GM12864 (cell line): ENCODE results near the gene NMBR.

ENCODE experiments used
- DNase-seq: peaks from one replicate; pipeline ENCODE4 v3.0.0-alpha.2; 2011; ENCODE audit warnings: low read depth
- H3K4me3 ChIP-seq: 2 replicates; pipeline ENCODE4 v1.5.1; 2011; ENCODE audit warnings: mild to moderate bottlenecking, low read depth, low read length, control low read depth
- TF ChIP-seq, protein P1 (sequence below): IDR thresholded peaks from 2 replicates; pipeline ENCODE4 v1.5.1; 2011; ENCODE audit warnings: low read depth, mild to moderate bottlenecking, moderate library complexity, low read length, control low read depth, inconsistent platforms; ENCODE audit errors: missing control alignments

The NMBR gene

DNA sequence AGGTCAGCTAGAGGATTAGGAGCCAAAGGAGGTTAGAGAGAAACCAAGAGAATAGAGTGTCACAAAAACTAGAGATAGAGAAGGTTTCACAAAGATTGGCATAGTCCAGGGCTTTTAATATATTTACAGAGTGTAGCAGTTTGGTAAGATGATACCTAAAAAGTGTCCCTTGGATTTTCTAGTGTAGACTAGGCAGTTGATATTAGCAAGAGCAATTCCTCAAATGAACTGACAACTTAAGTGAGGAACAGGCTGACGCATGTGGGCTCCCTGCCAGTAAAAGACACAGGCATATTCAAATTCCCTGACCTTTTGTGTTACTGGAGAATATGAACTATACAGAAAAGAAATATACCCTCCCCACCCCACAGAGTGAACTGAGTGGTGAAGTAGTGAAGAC lies 40.3 kb upstream of the NMBR start:
- TF ChIP-seq, protein P1, sequence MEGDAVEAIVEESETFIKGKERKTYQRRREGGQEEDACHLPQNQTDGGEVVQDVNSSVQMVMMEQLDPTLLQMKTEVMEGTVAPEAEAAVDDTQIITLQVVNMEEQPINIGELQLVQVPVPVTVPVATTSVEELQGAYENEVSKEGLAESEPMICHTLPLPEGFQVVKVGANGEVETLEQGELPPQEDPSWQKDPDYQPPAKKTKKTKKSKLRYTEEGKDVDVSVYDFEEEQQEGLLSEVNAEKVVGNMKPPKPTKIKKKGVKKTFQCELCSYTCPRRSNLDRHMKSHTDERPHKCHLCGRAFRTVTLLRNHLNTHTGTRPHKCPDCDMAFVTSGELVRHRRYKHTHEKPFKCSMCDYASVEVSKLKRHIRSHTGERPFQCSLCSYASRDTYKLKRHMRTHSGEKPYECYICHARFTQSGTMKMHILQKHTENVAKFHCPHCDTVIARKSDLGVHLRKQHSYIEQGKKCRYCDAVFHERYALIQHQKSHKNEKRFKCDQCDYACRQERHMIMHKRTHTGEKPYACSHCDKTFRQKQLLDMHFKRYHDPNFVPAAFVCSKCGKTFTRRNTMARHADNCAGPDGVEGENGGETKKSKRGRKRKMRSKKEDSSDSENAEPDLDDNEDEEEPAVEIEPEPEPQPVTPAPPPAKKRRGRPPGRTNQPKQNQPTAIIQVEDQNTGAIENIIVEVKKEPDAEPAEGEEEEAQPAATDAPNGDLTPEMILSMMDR, result no peak
- no peak overlapping the region for H3K4me3 ChIP-seq
- no peak for DNase-seq

DNA sequence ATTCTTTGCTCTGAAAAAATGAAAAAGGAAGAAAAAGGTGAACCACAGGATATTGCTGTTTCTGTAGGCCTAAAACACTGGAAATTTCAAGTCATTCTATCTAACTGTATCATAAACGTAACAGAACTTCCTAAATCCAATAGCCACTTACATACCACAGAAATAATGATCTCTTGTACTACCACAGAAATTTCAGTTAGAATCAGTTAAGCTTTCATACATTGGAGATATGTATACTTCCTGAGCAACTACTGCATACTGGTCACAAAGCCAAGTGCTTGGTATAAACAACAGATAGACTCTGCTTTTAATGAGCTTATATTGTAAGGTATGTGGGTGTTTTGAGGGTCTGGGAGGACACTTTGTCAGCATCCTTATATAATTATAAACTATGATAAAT lies 38.7 kb upstream of the NMBR start:
- no peak overlapping the region for H3K4me3 ChIP-seq
- TF ChIP-seq, protein P1, result no peak
- DNase-seq, result no peak

DNA sequence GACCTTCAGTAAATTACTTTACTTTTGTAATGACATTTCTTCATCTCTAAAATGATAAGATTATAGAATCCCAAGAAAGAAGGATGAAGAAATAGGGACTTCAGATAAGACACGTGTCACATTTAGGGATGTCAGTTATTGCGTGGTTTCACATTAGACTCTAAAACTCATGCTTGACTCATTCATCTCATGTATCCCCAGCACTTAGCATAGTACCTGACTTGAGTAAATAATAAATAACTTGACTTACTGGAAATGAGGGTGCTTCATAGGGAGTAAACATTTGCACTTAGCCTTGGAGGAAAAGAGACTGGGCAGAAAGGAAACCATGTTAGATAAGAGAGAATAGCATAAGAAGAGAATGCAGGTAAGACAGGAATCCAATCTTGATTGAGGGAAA lies 37.4 kb upstream of the NMBR start:
- TF ChIP-seq, protein P1, result no peak
- H3K4me3 ChIP-seq, result no peak overlapping the region
- no peak for DNase-seq

DNA sequence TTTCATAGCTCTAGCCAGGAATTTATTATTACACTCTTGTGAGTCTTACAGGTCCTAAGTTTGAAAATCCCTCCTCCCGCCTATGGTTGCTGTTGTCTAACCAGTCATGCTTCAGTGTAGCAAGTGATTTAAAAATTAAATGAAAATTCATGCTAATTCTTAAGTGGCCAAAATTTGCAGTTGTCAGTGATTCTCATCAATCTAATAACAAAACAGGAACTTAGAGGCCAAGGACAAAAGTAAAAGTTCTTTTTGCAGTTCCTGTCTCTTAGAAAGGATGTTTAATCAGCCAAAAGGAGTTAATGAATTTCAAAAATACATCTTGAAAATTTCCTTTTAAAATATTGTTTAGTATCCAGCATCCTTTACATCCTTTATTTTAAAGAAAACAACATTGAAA lies 36.4 kb upstream of the NMBR start:
- DNase-seq, result no peak
- TF ChIP-seq, protein P1, result no peak
- no peak overlapping the region for H3K4me3 ChIP-seq

DNA sequence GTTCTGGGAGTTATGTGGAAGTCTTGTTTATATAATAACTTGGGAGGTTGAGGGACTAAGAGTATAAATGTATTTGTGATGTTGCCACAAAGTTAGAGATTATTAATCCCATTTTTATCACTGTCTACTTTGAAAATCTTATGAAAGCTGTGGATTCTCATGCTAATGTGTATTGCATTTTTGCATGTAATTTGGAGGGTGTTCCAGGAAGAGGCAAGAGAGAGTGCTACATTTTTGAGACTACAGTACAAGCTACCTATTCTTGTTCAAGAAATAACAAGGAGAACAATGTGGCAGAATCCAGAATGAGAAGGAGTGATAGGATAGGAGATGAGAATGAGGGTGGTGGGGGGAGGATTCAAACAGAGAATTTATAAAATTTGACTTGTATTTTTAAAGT lies 35.1 kb upstream of the NMBR start:
- no peak for DNase-seq
- no peak overlapping the region for H3K4me3 ChIP-seq
- TF ChIP-seq, protein P1, result no peak

DNA sequence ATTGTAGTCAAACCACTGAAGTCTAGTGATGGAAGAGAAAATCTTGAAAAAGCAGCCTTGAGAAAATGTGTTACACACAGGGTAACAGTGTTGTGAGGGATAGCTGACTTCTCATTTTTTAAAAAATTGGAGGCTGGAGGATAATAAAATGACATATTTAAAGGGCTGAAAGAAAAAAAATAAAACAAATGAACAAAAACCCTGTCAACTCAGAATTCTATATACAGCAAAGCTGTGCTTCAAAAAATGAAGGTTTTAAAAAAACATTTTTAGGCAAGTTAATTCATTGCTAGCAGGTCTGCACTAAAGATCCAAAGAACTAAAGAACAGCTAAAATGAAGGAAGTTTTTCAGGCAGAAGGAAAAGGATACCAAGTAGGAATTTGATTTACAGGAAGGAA lies 31.2 kb upstream of the NMBR start:
- H3K4me3 ChIP-seq, result no peak overlapping the region
- DNase-seq, result no peak
- TF ChIP-seq, protein P1, result no peak

DNA sequence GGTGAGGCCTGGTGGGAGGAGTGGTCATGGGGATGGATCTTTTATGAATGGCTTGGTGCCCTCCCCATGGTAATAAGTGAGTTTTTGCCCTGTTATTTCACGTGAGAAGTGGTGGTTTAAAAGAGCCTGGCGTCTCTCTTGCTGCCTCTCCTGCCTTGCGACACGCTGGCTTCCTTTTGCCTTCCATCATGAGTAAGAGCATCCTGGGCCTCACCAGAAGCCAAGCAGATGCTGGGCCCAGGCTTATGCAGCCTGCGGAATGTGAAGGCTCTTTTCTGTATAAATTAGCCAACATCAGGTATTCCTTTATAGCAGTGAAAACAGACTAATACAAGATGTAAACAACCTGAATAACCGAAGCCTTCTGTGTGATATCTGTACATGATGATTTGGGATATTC lies 27.8 kb upstream of the NMBR start:
- TF ChIP-seq, protein P1, result no peak
- DNase-seq, result no peak
- H3K4me3 ChIP-seq, result no peak overlapping the region
